T-helper 22 cell (primary cell): ENCODE measurements around the gene CORO2B.
A peak's percentile ranks its signal among the peaks of the same experiment; 100 is the strongest.

Source experiments
- DNase-seq: peaks from one replicate; pipeline ENCODE4 v3.0.0-alpha.2; 2020; ENCODE audit warnings: low read depth

Gene CORO2B

GRCh38 chr15:68578980-68579935 is at the start of gene CORO2B:
Gene CORO2B (plus strand): TSS chr15:68578993. CDS start chr15:68579263, 270 bp downstream.
- DNase-seq = no peak

- DNase-seq = no peak
Measured at GRCh38 chr15:68531387-68532179, 47.2 kb upstream of the CORO2B start.

GRCh38 chr15:68536331-68537095 is 42.3 kb upstream of the CORO2B start:
- no peak for DNase-seq

GRCh38 chr15:68537097-68537496 is 41.7 kb upstream of the CORO2B start:
- DNase-seq = no peak

GRCh38 chr15:68537506-68537905 is 41.3 kb upstream of the CORO2B start:
- DNase-seq = no peak

GRCh38 chr15:68538311-68538710 is 40.5 kb upstream of the CORO2B start:
- no peak for DNase-seq

GRCh38 chr15:68541743-68542142 is 37.0 kb upstream of the CORO2B start:
- DNase-seq = no peak

GRCh38 chr15:68542348-68542747 is 36.4 kb upstream of the CORO2B start:
- no peak for DNase-seq

- no peak for DNase-seq
Measured at GRCh38 chr15:68542771-68543164, 36.0 kb upstream of the CORO2B start.

GRCh38 chr15:68543165-68544008 is 35.4 kb upstream of the CORO2B start:
- no peak for DNase-seq

- no peak for DNase-seq
Measured at GRCh38 chr15:68546318-68546717, 32.5 kb upstream of the CORO2B start.

- DNase-seq = no peak
Measured at GRCh38 chr15:68548364-68548763, 30.4 kb upstream of the CORO2B start.

- no peak for DNase-seq
Measured at GRCh38 chr15:68550004-68550403, 28.8 kb upstream of the CORO2B start.

GRCh38 chr15:68550498-68551295 is 28.1 kb upstream of the CORO2B start:
- DNase-seq = peak; percentile 20

GRCh38 chr15:68551296-68551635 is 27.5 kb upstream of the CORO2B start:
- no peak for DNase-seq

- DNase-seq = no peak
Measured at GRCh38 chr15:68552344-68552743, 26.4 kb upstream of the CORO2B start.

- DNase-seq = no peak
Measured at GRCh38 chr15:68552773-68553172, 26.0 kb upstream of the CORO2B start.

- no peak for DNase-seq
Measured at GRCh38 chr15:68553314-68553993, 25.3 kb upstream of the CORO2B start.

GRCh38 chr15:68553994-68554720 is 24.6 kb upstream of the CORO2B start:
- no peak for DNase-seq
